Loucy (cell line): Measurements from ENCODE around the gene MMS19.

Experiments
- H2AFZ ChIP-seq: fragments of 200-600 bp; sonication (generic); 2 replicates; pipeline ENCODE4 v1.6.0; 2016; ENCODE audit warnings: antibody characterized with exemption, mild to moderate bottlenecking, low read length, moderate library complexity
- H3F3A ChIP-seq: fragments of 200-600 bp; 2 replicates; pipeline ENCODE4 v1.6.0; 2016; ENCODE audit warnings: antibody characterized with exemption, low read depth, mild to moderate bottlenecking
- H3K27me3 ChIP-seq: fragments of 200-600 bp; sonication (generic); 2 replicates; pipeline ENCODE4 v1.6.1; 2014; ENCODE audit warnings: low read length, mild to moderate bottlenecking; ENCODE audit not compliant: insufficient read depth, poor library complexity, severe bottlenecking
- H3K36me3 ChIP-seq: fragments of 200-600 bp; sonication (generic); 2 replicates; pipeline ENCODE4 v1.6.1; 2016; ENCODE audit warnings: low read length; ENCODE audit not compliant: insufficient read depth
- H3K4me1 ChIP-seq: fragments of 200-600 bp; sonication (generic); 2 replicates; pipeline ENCODE4 v1.5.1; 2014; ENCODE audit warnings: low read length, mild to moderate bottlenecking; ENCODE audit not compliant: insufficient read depth, poor library complexity, severe bottlenecking
- H3K4me2 ChIP-seq: fragments of 200-600 bp; sonication (generic); 2 replicates; pipeline ENCODE4 v1.6.0; 2014; ENCODE audit warnings: antibody characterized with exemption, low read length, low read depth, mild to moderate bottlenecking; ENCODE audit not compliant: poor library complexity, severe bottlenecking
- H3K4me3 ChIP-seq: fragments of 200-600 bp; sonication (generic); 2 replicates; pipeline ENCODE4 v1.5.1; 2014; ENCODE audit warnings: low read length, mild to moderate bottlenecking, mixed read lengths; ENCODE audit not compliant: poor library complexity, severe bottlenecking
- H3K79me2 ChIP-seq: fragments of 200-600 bp; sonication (generic); 2 replicates; pipeline ENCODE4 v1.6.1; 2014; ENCODE audit warnings: low read length; ENCODE audit not compliant: insufficient read depth
- H3K9ac ChIP-seq: fragments of 200-600 bp; sonication (generic); 2 replicates; pipeline ENCODE4 v1.6.0; 2014; ENCODE audit warnings: mild to moderate bottlenecking, low read depth, low read length, moderate library complexity; ENCODE audit not compliant: poor library complexity, severe bottlenecking
- H3K9me2 ChIP-seq: fragments of 200-600 bp; sonication (generic); replicated peaks from 2 replicates; pipeline ENCODE4 v1.6.1; 2016; ENCODE audit warnings: low read depth, low read length, mixed read lengths
- H3K9me3 ChIP-seq: fragments of 200-600 bp; sonication (generic); 2 replicates; pipeline ENCODE4 v1.6.1; 2014; ENCODE audit warnings: mild to moderate bottlenecking, antibody characterized with exemption, low read length, low read depth; ENCODE audit not compliant: insufficient read depth
- H4K20me1 ChIP-seq: fragments of 200-600 bp; sonication (generic); 2 replicates; pipeline ENCODE4 v1.6.0; 2014; ENCODE audit warnings: antibody characterized with exemption, low read length, mild to moderate bottlenecking; ENCODE audit not compliant: insufficient read depth, poor library complexity, severe bottlenecking
- CTCF ChIP-seq: fragments of 200-600 bp; sonication (generic); conservative IDR thresholded peaks from 2 replicates; pipeline ENCODE4 v1.5.1; 2014; ENCODE audit warnings: mild to moderate bottlenecking, antibody characterized with exemption, low read length
- EZH2phosphoT487 ChIP-seq: fragments of 200-600 bp; IDR thresholded peaks from 2 replicates; pipeline ENCODE4 v1.6.1; 2018; ENCODE audit warnings: antibody characterized with exemption, mild to moderate bottlenecking, moderate library complexity, borderline replicate concordance

The MMS19 gene

GRCh38 chr10:97450828-97451227 is 47.4 kb downstream of the MMS19 start:
- peaks cover 35% of the 10 kb centered on the region; the same call in 1 of the 2 replicates for H3K36me3 ChIP-seq

GRCh38 chr10:97445722-97446639 is 52.2 kb downstream of the MMS19 start, which contains the start of the genes EXOSC1 and ZDHHC16:
EXOSC1 (minus strand) TSS chr10:97446006; CDS start chr10:97445985, 21 bp downstream.
ZDHHC16 (plus strand) TSS chr10:97446175; CDS start chr10:97451676, 5,501 bp downstream.
- Histone ChIP-seq H3K79me2 (peaks cover 74% of the 10 kb centered on the region), H2AFZ (peak within 1 kb of the TSS; percentile 95), H3K4me3 (peak within 1 kb of the TSS; percentile 89), H3K9me2 (no peaks in the 10 kb centered on the region), H4K20me1 (peaks cover 5% of the 10 kb centered on the region), H3K4me1 (peaks cover 36% of the 10 kb centered on the region), H3K9ac (peak within 1 kb of the TSS; percentile 80), H3K27me3 (no peaks in the 10 kb centered on the region), H3K36me3 (peaks cover 3% of the 10 kb centered on the region; the same call in 1 of the 2 replicates), H3K9me3 (no peaks in the 10 kb centered on the region), H3K4me2 (peak within 1 kb of the TSS; percentile 94), H3F3A (no peaks in the 10 kb centered on the region)
- TF ChIP-seq CTCF (0 out of 2 replicates have a peak, but pooled peaks have one; percentile 18), EZH2phosphoT487 (no peak)

More at GRCh38 chr10:97450828-97451227, 47.4 kb downstream of the MMS19 start:
- Histone ChIP-seq H3K9ac (no peak overlapping the region), H2AFZ (no peak overlapping the region), H3K27me3 (no peaks in the 10 kb centered on the region), H3K4me2 (peak overlapping the region; percentile 13), H3K4me3 (no peak overlapping the region), H3F3A (no peaks in the 10 kb centered on the region), H3K4me1 (peaks cover 26% of the 10 kb centered on the region), H3K9me3 (no peaks in the 10 kb centered on the region), H4K20me1 (peaks cover 5% of the 10 kb centered on the region), H3K79me2 (peaks cover 57% of the 10 kb centered on the region), H3K9me2 (no peaks in the 10 kb centered on the region)
- no peak for TF ChIP-seq EZH2phosphoT487
- TF ChIP-seq CTCF, result no peak

- peak overlapping the region; percentile 95 for H2AFZ ChIP-seq
- H3K27me3 ChIP-seq, result no peaks in the 10 kb centered on the region
- peak overlapping the region; percentile 94 for H3K4me2 ChIP-seq
- H3K9me2 ChIP-seq, result no peaks in the 10 kb centered on the region
- peak overlapping the region; percentile 89 for H3K4me3 ChIP-seq
- H3K36me3 ChIP-seq, result peaks cover 7% of the 10 kb centered on the region; the same call in 1 of the 2 replicates
- H3F3A ChIP-seq, result no peaks in the 10 kb centered on the region
- peaks cover 30% of the 10 kb centered on the region for H3K4me1 ChIP-seq
- peaks cover 68% of the 10 kb centered on the region for H3K79me2 ChIP-seq
- H3K9ac ChIP-seq, result peak overlapping the region; percentile 80
- TF ChIP-seq EZH2phosphoT487 (no peak), CTCF (no peak)
- H3K9me3 ChIP-seq, result no peaks in the 10 kb centered on the region
- H4K20me1 ChIP-seq, result peaks cover 2% of the 10 kb centered on the region
These were observed 52.9 kb downstream of the MMS19 start for GRCh38 chr10:97445357-97445721.
